ENCODE data around the gene OXCT2.
A peak's percentile ranks its signal among the peaks of the same experiment; 100 is the strongest.

The OXCT2 gene

GRCh38 chr1:39762550-39763540 is 8.3 kb downstream of the OXCT2 start:
- DNase-seq (ENCODE audit: low spot score) = no peak

- DNase-seq (ENCODE audit: low spot score) = no peak
These were observed 9.4 kb downstream of the OXCT2 start for GRCh38 chr1:39761557-39762260.

- DNase-seq (ENCODE audit: low spot score) = no peak
These were observed 10.1 kb downstream of the OXCT2 start for GRCh38 chr1:39761016-39761415.

- DNase-seq (ENCODE audit: low spot score) = no peak
These were observed 10.8 kb downstream of the OXCT2 start for GRCh38 chr1:39760074-39761008.

GRCh38 chr1:39759436-39759726 is 11.8 kb downstream of the OXCT2 start:
- DNase-seq (ENCODE audit: low spot score) = no peak

GRCh38 chr1:39758556-39759435 is 12.4 kb downstream of the OXCT2 start:
- no peak for DNase-seq (ENCODE audit: low spot score)

- no peak for DNase-seq (ENCODE audit: low spot score)
These were observed 13.6 kb downstream of the OXCT2 start for GRCh38 chr1:39757501-39757900.

GRCh38 chr1:39755965-39756659 is 15.0 kb downstream of the OXCT2 start:
- DNase-seq (ENCODE audit: low spot score) = no peak

- no peak for DNase-seq (ENCODE audit: low spot score)
These were observed 16.1 kb downstream of the OXCT2 start for GRCh38 chr1:39754906-39755504.

GRCh38 chr1:39754026-39754570 is 17.1 kb downstream of the OXCT2 start:
- no peak for DNase-seq (ENCODE audit: low spot score)

- DNase-seq (ENCODE audit: low spot score) = no peak
These were observed 17.8 kb downstream of the OXCT2 start for GRCh38 chr1:39753132-39754025.

- no peak for DNase-seq (ENCODE audit: low spot score)
These were observed 18.4 kb downstream of the OXCT2 start for GRCh38 chr1:39752703-39753102.

GRCh38 chr1:39751595-39751994 is 19.6 kb downstream of the OXCT2 start:
- no peak for DNase-seq (ENCODE audit: low spot score)

- no peak for DNase-seq (ENCODE audit: low spot score)
These were observed 26.0 kb downstream of the OXCT2 start for GRCh38 chr1:39745016-39745670.

- DNase-seq (ENCODE audit: low spot score) = peak; percentile 89
These were observed 32.4 kb downstream of the OXCT2 start, which contains the start of gene PPIE for GRCh38 chr1:39738622-39739366. PPIE (plus strand) TSS chr1:39738882; CDS start chr1:39738901, 19 bp downstream.

- DNase-seq (ENCODE audit: low spot score) = no peak
These were observed 33.5 kb downstream of the OXCT2 start for GRCh38 chr1:39737546-39738169.

GRCh38 chr1:39735731-39736130 is 35.4 kb downstream of the OXCT2 start:
- no peak for DNase-seq (ENCODE audit: low spot score)

All from RKO (cell line).